ENCODE results near the gene HNRNPF. TPM values are rescaled to one million over a fixed set of nuclear protein-coding genes. Genes with fewer than 3 reads are reported as not detected.

Gene HNRNPF
- total and polyA plus RNA-seq, 4 donors, result 64.5 to 150 (median 113) TPM

- H3K4me1 ChIP-seq (ENCODE audit: control insufficient read depth in 4 of 4, insufficient read depth in 4 of 4, low read length in 3 of 4), result peaks cover 16 to 60% (median 51%) of the 10 kb centered on the region in 4 donors
- no peak overlapping the region for H3K4me3 ChIP-seq (ENCODE audit: low read depth in 1 of 3, low read length in 3 of 3)
- peak overlapping the region; percentile 4 to 41 for H3K27ac ChIP-seq (ENCODE audit: low read depth in 1 of 2, low read length in 2 of 2)
- H3K9ac ChIP-seq (ENCODE audit: low read depth in 1 of 2, low read length in 2 of 2), result no peak overlapping the region
- 69% methylated on average over 14 of the region's 14 CpGs for WGBS
- H3K27me3 ChIP-seq (ENCODE audit: control insufficient read depth in 4 of 4, insufficient read depth in 4 of 4, low read length in 3 of 4), result no peaks in the 10 kb centered on the region
- no peaks in the 10 kb centered on the region for H3K9me3 ChIP-seq (ENCODE audit: control insufficient read depth in 4 of 4, low read length in 3 of 4)
- TF ChIP-seq RAD21 (IDR thresholded peaks at IDR 0.05), result no peak
- TF ChIP-seq MAX (IDR thresholded peaks at IDR 0.05), result no peak
- TF ChIP-seq FOXA1 (IDR thresholded peaks at IDR 0.05), result no peak
- no peak for TF ChIP-seq ZBTB33 (IDR thresholded peaks at IDR 0.05)
- TF ChIP-seq, protein P1, sequence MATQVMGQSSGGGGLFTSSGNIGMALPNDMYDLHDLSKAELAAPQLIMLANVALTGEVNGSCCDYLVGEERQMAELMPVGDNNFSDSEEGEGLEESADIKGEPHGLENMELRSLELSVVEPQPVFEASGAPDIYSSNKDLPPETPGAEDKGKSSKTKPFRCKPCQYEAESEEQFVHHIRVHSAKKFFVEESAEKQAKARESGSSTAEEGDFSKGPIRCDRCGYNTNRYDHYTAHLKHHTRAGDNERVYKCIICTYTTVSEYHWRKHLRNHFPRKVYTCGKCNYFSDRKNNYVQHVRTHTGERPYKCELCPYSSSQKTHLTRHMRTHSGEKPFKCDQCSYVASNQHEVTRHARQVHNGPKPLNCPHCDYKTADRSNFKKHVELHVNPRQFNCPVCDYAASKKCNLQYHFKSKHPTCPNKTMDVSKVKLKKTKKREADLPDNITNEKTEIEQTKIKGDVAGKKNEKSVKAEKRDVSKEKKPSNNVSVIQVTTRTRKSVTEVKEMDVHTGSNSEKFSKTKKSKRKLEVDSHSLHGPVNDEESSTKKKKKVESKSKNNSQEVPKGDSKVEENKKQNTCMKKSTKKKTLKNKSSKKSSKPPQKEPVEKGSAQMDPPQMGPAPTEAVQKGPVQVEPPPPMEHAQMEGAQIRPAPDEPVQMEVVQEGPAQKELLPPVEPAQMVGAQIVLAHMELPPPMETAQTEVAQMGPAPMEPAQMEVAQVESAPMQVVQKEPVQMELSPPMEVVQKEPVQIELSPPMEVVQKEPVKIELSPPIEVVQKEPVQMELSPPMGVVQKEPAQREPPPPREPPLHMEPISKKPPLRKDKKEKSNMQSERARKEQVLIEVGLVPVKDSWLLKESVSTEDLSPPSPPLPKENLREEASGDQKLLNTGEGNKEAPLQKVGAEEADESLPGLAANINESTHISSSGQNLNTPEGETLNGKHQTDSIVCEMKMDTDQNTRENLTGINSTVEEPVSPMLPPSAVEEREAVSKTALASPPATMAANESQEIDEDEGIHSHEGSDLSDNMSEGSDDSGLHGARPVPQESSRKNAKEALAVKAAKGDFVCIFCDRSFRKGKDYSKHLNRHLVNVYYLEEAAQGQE (IDR thresholded peaks at IDR 0.05), result no peak
- no peak for TF ChIP-seq TAF1 (conservative IDR thresholded peaks at IDR 0.05)
- no peak for TF ChIP-seq SP1 (IDR thresholded peaks at IDR 0.05)
- no peak for TF ChIP-seq RXRA (IDR thresholded peaks at IDR 0.05)
- TF ChIP-seq JUND (IDR thresholded peaks at IDR 0.05), result no peak
- TF ChIP-seq, protein P2, sequence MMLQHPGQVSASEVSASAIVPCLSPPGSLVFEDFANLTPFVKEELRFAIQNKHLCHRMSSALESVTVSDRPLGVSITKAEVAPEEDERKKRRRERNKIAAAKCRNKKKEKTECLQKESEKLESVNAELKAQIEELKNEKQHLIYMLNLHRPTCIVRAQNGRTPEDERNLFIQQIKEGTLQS (IDR thresholded peaks at IDR 0.05), result no peak
- TF ChIP-seq NR2F2 (IDR thresholded peaks at IDR 0.05), result no peak
- TF ChIP-seq EGR1 (IDR thresholded peaks at IDR 0.05; ENCODE audit: low read depth in 2 of 2), result no peak
- TF ChIP-seq GABPA (IDR thresholded peaks at IDR 0.05 in 1 of 2, conservative IDR thresholded peaks at IDR 0.05 in 1 of 2), result no peak
- no peak for DNase-seq (ENCODE audit: low spot score)
- H3K36me3 ChIP-seq (ENCODE audit: control insufficient read depth in 4 of 4, insufficient read depth in 3 of 4, low read depth in 1 of 4, low read length in 3 of 4), result peaks cover 0 to 9% (median 4%) of the 10 kb centered on the region in 4 donors
Measured at GRCh38 chr10:43403911-43404703, 4.9 kb downstream of the HNRNPF start.

GRCh38 chr10:43402880-43403452 is 6.0 kb downstream of the HNRNPF start:
- Histone ChIP-seq H3K4me3 (ENCODE audit: low read depth in 1 of 3, low read length in 3 of 3) (no peak overlapping the region), H3K9ac (ENCODE audit: low read depth in 1 of 2, low read length in 2 of 2) (no peak overlapping the region), H3K36me3 (ENCODE audit: control insufficient read depth in 4 of 4, insufficient read depth in 3 of 4, low read depth in 1 of 4, low read length in 3 of 4) (peaks cover 0 to 9% (median 4%) of the 10 kb centered on the region in 4 donors), H3K27me3 (ENCODE audit: control insufficient read depth in 4 of 4, insufficient read depth in 4 of 4, low read length in 3 of 4) (no peaks in the 10 kb centered on the region), H3K27ac (ENCODE audit: low read depth in 1 of 2, low read length in 2 of 2) (no peak overlapping the region), H3K9me3 (ENCODE audit: control insufficient read depth in 4 of 4, low read length in 3 of 4) (no peaks in the 10 kb centered on the region), H3K4me1 (ENCODE audit: control insufficient read depth in 4 of 4, insufficient read depth in 4 of 4, low read length in 3 of 4) (peaks cover 19 to 69% (median 62%) of the 10 kb centered on the region in 4 donors)
- TF ChIP-seq GABPA (IDR thresholded peaks at IDR 0.05 in 1 of 2, conservative IDR thresholded peaks at IDR 0.05 in 1 of 2), result no peak
- TF ChIP-seq HNF4A (conservative IDR thresholded peaks at IDR 0.05), result no peak
- TF ChIP-seq JUND (IDR thresholded peaks at IDR 0.05), result no peak
- TF ChIP-seq FOXA2 (IDR thresholded peaks at IDR 0.05), result no peak
- no peak for TF ChIP-seq TAF1 (conservative IDR thresholded peaks at IDR 0.05)
- no peak for TF ChIP-seq HNF4G (IDR thresholded peaks at IDR 0.05)
- no peak for TF ChIP-seq FOXA1 (IDR thresholded peaks at IDR 0.05)
- no peak for TF ChIP-seq SP1 (IDR thresholded peaks at IDR 0.05)
- TF ChIP-seq MAX (IDR thresholded peaks at IDR 0.05), result no peak
- no peak for TF ChIP-seq NR2F2 (IDR thresholded peaks at IDR 0.05)
- TF ChIP-seq, protein P1 (IDR thresholded peaks at IDR 0.05), result no peak
- WGBS, result 75% methylated on average over 7 of the region's 7 CpGs
- DNase-seq (ENCODE audit: low spot score), result no peak
